Coronary artery (tissue), 2 donors: ENCODE measurements around the gene LRTM2.
"Not testable (repeated sequence)": the region's sequence is repeated elsewhere in the genome, so short reads cannot be mapped to it uniquely, and the experiment has no call there.

Source experiments
- DNase-seq: peaks from one replicate; pipeline ENCODE4 v3.0.0-alpha.2; 2017; ENCODE audit warnings: low spot score
- H3K27ac ChIP-seq, 2 donors: fragments of 200-600 bp; sonication (generic); one replicate each; pipeline ENCODE4 v1.5.1; 2016 to 2019
- H3K4me3 ChIP-seq: fragments of 200-600 bp; sonication (generic); 2 replicates; pipeline ENCODE4 v1.5.1; 2016; ENCODE audit warnings: mild to moderate bottlenecking, moderate library complexity
- TF ChIP-seq, protein P1 (sequence below): fragments of 200-600 bp; sonication (generic); IDR thresholded peaks from one replicate; pipeline ENCODE4 v1.5.1; 2019; ENCODE audit warnings: antibody characterized with exemption

LRTM2 gene

DNA sequence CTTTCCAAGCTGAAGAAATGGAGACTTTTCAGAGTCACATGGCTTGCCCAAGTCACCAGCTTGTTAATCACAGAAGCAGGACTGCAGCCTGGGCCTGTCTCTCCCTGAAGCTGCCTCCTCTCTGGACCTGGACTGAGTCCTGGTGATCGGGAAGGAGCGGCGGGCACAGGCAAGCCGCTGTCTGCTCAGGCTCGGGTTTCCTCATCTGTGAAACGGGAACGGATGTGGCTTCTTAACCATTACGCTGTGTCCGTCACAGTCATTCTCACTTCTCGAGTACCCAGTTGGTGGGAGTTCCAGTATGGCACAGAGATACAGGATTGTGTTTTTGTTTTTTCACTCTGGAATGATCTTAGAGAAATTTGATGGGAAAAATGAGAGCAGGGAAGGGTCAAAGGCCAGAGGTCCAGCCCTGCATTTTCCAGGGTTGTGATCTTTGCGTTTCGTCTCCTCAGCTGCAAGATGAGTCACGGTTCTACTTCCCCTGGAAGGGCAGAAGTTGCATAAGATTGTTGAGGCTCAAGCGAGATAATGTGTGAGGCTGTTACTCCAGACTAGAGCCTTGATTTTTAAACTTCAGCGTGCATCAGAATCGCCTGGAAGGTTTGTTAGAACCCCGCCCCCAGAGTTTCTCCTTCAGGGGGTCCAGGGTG, 7.6 kb upstream of the LRTM2 start:
- TF ChIP-seq, protein P1, sequence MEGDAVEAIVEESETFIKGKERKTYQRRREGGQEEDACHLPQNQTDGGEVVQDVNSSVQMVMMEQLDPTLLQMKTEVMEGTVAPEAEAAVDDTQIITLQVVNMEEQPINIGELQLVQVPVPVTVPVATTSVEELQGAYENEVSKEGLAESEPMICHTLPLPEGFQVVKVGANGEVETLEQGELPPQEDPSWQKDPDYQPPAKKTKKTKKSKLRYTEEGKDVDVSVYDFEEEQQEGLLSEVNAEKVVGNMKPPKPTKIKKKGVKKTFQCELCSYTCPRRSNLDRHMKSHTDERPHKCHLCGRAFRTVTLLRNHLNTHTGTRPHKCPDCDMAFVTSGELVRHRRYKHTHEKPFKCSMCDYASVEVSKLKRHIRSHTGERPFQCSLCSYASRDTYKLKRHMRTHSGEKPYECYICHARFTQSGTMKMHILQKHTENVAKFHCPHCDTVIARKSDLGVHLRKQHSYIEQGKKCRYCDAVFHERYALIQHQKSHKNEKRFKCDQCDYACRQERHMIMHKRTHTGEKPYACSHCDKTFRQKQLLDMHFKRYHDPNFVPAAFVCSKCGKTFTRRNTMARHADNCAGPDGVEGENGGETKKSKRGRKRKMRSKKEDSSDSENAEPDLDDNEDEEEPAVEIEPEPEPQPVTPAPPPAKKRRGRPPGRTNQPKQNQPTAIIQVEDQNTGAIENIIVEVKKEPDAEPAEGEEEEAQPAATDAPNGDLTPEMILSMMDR: no peak
- H3K4me3 ChIP-seq: no peak overlapping the region
- H3K27ac ChIP-seq: peak overlapping the region; percentile 15 to 75
- DNase-seq: no peak

DNA sequence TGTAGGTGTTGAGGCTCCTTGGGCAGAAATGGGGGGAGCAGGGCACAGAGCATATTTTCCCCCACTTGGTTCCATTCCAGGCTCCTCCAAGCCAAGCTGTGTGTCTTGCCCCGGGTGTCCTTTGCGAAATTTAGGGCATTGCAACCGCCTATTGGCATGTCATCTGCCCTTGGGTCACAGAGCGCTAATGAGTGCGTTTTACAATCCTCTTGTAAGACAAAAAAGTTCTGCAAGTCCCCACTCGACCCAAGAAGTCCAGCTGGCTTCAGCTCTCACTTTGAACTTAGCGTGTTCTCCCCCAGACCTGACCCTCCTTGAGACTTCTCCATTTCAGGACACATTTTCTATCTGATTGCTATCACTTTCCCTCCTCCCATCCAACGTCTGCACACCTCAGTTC, 6.1 kb upstream of the LRTM2 start:
- H3K4me3 ChIP-seq: no peak overlapping the region
- no peak overlapping the region for H3K27ac ChIP-seq
- DNase-seq: no peak
- TF ChIP-seq, protein P1: no peak

DNA sequence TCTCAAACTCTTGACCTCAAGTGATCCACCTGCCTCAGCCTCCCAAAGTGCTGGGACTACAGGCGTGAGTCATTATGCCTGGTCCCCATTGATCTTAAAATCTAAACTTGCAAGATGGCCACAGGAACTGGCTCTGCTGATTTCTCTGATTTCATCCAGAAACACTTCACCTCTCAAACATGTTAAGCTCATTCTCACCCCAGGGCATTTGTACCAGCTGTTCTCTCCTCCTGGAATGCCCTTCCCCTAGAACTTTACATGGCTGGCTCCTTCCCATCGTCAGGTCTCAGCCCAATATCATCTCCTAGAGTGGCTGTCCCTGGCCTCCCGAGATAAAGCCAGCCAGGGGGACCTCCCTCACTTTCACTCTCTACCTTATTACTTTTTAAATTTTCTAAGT, 5.3 kb upstream of the LRTM2 start:
- no peak for DNase-seq
- H3K4me3 ChIP-seq: no peak overlapping the region
- TF ChIP-seq, protein P1: no peak
- no peak overlapping the region for H3K27ac ChIP-seq

DNA sequence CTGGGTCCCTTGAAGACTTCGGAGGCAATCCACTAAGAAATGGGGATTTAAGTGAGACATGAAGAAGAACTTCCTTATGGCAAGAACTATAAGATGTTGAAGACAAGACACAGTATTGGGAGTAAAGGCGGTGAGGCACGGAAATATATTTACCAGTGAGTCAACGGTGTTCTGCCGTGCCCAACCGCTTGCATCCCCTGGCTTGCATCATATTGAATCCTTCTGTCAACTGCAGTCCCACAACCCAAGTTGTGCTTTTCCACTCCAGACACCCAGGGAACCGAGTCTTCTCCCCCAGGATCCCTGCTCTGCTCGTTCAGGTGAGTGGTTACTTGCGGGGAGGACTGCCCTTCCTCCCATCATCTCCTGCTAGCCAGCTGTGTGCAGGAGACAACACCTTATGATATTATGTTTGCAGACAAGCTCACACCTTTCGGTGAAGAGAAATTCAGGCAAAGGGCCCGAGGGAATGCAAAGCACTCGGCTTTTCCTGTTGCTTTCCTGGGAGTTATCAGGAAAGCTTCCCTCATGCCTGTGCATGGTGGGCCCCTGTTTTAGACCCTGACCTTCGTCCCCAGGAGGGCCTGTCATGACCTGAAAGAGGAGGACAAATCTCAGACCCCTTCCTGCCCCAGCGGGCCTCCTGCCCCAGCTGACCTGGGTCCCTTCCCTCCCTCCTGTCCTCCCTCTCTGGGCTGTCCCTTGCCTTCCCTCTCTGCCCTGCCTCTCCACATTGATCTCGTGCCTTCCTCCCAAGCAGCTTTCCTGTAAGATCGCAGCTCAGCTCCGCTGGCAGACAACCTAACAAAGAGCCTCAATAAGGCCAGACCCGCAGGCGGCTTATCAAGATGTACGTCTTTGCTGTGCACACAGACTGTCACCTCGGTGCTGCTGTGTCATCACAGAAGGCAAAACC, 4.3 kb upstream of the LRTM2 start:
- Histone ChIP-seq H3K27ac (no peak overlapping the region), H3K4me3 (no peak overlapping the region)
- TF ChIP-seq, protein P1: no peak
- DNase-seq: no peak

DNA sequence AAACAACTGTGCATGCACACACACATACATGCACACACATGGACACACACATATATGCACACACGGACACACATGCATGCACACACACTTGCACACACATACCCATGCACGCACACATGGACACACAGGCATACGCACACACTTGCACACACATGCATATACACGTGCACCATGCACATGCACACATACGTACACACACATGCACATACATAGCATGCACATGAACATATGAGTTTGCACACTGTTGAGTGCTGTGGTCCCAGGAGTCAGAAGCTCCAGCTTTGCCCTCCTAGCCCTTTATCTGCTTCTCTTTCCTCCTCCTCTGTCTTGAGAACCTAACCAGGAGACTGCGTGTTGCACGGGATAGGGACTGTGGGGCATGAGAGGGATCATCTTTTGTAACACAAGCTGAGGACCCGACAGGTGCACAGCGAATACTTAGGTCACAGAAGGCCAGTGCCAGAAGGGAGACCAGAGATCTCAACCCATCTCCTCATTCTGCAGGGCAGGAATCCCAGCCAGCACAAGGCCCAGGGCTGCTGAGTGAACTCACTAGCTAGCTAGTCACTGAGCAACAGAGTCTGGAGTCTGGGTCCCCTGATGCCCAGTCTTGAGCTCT, 3.5 kb upstream of the LRTM2 start:
- Histone ChIP-seq H3K27ac (no peak overlapping the region), H3K4me3 (no peak overlapping the region)
- DNase-seq: no peak
- TF ChIP-seq, protein P1: no peak

DNA sequence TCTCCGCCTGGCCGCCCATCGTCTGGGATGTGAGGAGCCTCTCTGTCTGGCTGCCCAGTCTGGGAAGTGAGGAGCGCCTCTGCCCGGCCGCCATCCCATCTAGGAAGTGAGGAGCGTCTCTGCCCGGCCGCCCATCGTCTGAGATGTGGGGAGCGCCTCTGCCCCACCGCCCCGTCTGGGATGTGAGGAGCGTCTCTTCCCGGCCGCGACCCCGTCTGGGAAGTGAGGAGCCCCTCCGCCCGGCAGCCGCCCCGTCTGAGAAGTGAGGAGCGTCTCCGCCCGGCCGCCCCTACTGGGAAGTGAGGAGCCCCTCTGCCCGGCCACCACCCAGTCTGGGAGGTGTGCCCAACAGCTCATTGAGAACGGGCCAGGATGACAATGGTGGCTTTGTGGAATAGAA, 2.4 kb upstream of the LRTM2 start:
- not testable (repeated sequence) for H3K27ac ChIP-seq, H3K4me3 ChIP-seq, DNase-seq

DNA sequence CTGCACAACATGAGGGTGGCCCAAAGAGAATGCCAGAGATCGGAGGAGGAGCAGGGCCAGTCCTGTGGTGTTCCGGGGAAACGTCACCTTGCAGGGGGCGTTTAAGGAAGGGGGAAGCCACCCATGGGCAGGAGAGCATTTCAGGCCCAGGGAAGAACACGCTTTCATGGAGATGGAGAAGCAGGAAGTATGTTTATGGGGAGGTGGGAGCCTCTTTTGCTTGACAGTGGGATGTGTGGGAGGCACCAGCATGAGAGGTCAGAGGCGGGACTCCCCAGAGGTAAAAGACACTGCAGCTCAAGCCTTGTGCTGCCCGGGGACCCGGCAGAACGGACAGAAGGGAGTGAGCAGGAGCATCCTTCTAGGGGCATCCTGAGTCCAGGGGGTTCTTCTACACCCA, 1.3 kb upstream of the LRTM2 start:
- H3K4me3 ChIP-seq: no peak overlapping the region
- no peak overlapping the region for H3K27ac ChIP-seq
- DNase-seq: no peak
- TF ChIP-seq, protein P1: no peak
